Measurements from ENCODE around the gene SLC17A9. TPM values are rescaled to one million over a fixed set of nuclear protein-coding genes. Genes with fewer than 3 reads are reported as not detected.

The SLC17A9 gene
- total and polyA plus RNA-seq, 2 experiments from 2014 or later = 11.1 to 23.2 TPM

GRCh38 chr20:62972845-62973745 lies 20.6 kb downstream of the SLC17A9 start:
- Histone ChIP-seq H3K4me1 (ENCODE audit: insufficient read depth) (no peaks in the 10 kb centered on the region), H3K9me3 (ENCODE audit: low read depth) (no peaks in the 10 kb centered on the region), H4K20me1 (ENCODE audit: insufficient read depth) (no peaks in the 10 kb centered on the region), H3K9me2 (ENCODE audit: insufficient read depth) (no peaks in the 10 kb centered on the region), H3K79me2 (ENCODE audit: insufficient read depth) (no peaks in the 10 kb centered on the region), H3K27ac (no peak overlapping the region), H3K27me3 (replicated peaks; ENCODE audit: insufficient read depth) (peaks cover 32% of the 10 kb centered on the region), H2AFZ (peak overlapping the region; percentile 38; the same call in 1 of the 2 replicates), H3F3A (ENCODE audit: insufficient read depth) (no peaks in the 10 kb centered on the region), H3K9ac (no peak overlapping the region), H3K4me3 (peak overlapping the region; percentile 54; the same call in 1 of the 2 replicates), H3K36me3 (ENCODE audit: low read depth) (no peaks in the 10 kb centered on the region), H3K4me2 (ENCODE audit: unreplicated experiment) (no peak overlapping the region)
- no peak for DNase-seq
- no peak for TF ChIP-seq EZH2phosphoT487 (IDR thresholded peaks at IDR 0.05; ENCODE audit: insufficient read depth, low read depth)
- peak; percentile 12 for TF ChIP-seq EZH2 (IDR thresholded peaks at IDR 0.05; ENCODE audit: insufficient read depth, poor library complexity, severe bottlenecking)
- WGBS, 2 experiments (ENCODE audit: low coverage in 1 of 2, low lambda C conversion rate in 2 of 2, missing lambda C conversion rate in 2 of 2) = 16 to 19% methylated on average over 32 to 48 of the region's 48 CpGs
- in situ Hi-C loops (cut with MboI) = no loop called here

- WGBS, 2 experiments (ENCODE audit: low coverage in 1 of 2, low lambda C conversion rate in 2 of 2, missing lambda C conversion rate in 2 of 2) = 59 to 61% methylated on average over 8 to 9 of the region's 10 CpGs
- H3K27me3 ChIP-seq (replicated peaks; ENCODE audit: insufficient read depth) = peaks cover 46% of the 10 kb centered on the region
Measured at GRCh38 chr20:62975251-62975760, 22.8 kb downstream of the SLC17A9 start.

GRCh38 chr20:62975812-62976508 lies 23.5 kb downstream of the SLC17A9 start:
- no peak overlapping the region for H3K4me2 ChIP-seq (ENCODE audit: unreplicated experiment)
- H3K4me1 ChIP-seq (ENCODE audit: insufficient read depth) = no peaks in the 10 kb centered on the region
- H4K20me1 ChIP-seq (ENCODE audit: insufficient read depth) = no peaks in the 10 kb centered on the region
- no peaks in the 10 kb centered on the region for H3K9me2 ChIP-seq (ENCODE audit: insufficient read depth)
- no peaks in the 10 kb centered on the region for H3K79me2 ChIP-seq (ENCODE audit: insufficient read depth)
- no peaks in the 10 kb centered on the region for H3F3A ChIP-seq (ENCODE audit: insufficient read depth)
- H3K27ac ChIP-seq = no peak overlapping the region
- TF ChIP-seq EZH2phosphoT487 (IDR thresholded peaks at IDR 0.05; ENCODE audit: insufficient read depth, low read depth) (no peak), EZH2 (IDR thresholded peaks at IDR 0.05; ENCODE audit: insufficient read depth, poor library complexity, severe bottlenecking) (no peak)
- no peaks in the 10 kb centered on the region for H3K36me3 ChIP-seq (ENCODE audit: low read depth)
- 57 to 67% methylated on average over 6 to 9 of the region's 9 CpGs for WGBS, 2 experiments (ENCODE audit: low coverage in 1 of 2, low lambda C conversion rate in 2 of 2, missing lambda C conversion rate in 2 of 2)
- H3K9me3 ChIP-seq (ENCODE audit: low read depth) = no peaks in the 10 kb centered on the region
- H3K9ac ChIP-seq = no peak overlapping the region
- DNase-seq = no peak
- H3K27me3 ChIP-seq (replicated peaks; ENCODE audit: insufficient read depth) = peaks cover 52% of the 10 kb centered on the region
- no peak overlapping the region for H3K4me3 ChIP-seq
- in situ Hi-C loops (cut with MboI) = no loop called here
- H2AFZ ChIP-seq = no peak overlapping the region

More at GRCh38 chr20:62975251-62975760, 22.8 kb downstream of the SLC17A9 start:
- no peak overlapping the region for H3K4me2 ChIP-seq (ENCODE audit: unreplicated experiment)
- no peaks in the 10 kb centered on the region for H3K4me1 ChIP-seq (ENCODE audit: insufficient read depth)
- no peak overlapping the region for H3K4me3 ChIP-seq
- H3K9ac ChIP-seq = no peak overlapping the region
- H3F3A ChIP-seq (ENCODE audit: insufficient read depth) = no peaks in the 10 kb centered on the region
- in situ Hi-C loops (cut with MboI) = no loop called here
- no peaks in the 10 kb centered on the region for H3K79me2 ChIP-seq (ENCODE audit: insufficient read depth)
- TF ChIP-seq EZH2phosphoT487 (IDR thresholded peaks at IDR 0.05; ENCODE audit: insufficient read depth, low read depth) = no peak
- no peak for TF ChIP-seq EZH2 (IDR thresholded peaks at IDR 0.05; ENCODE audit: insufficient read depth, poor library complexity, severe bottlenecking)
- DNase-seq = no peak
- H3K36me3 ChIP-seq (ENCODE audit: low read depth) = no peaks in the 10 kb centered on the region
- H3K9me3 ChIP-seq (ENCODE audit: low read depth) = no peaks in the 10 kb centered on the region
- no peaks in the 10 kb centered on the region for H4K20me1 ChIP-seq (ENCODE audit: insufficient read depth)
- H2AFZ ChIP-seq = no peak overlapping the region
- H3K9me2 ChIP-seq (ENCODE audit: insufficient read depth) = no peaks in the 10 kb centered on the region
- no peak overlapping the region for H3K27ac ChIP-seq

- DNase-seq = no peak
- H3K27me3 ChIP-seq (replicated peaks; ENCODE audit: insufficient read depth) = peaks cover 53% of the 10 kb centered on the region
- no peak overlapping the region for H3K4me2 ChIP-seq (ENCODE audit: unreplicated experiment)
- H3K79me2 ChIP-seq (ENCODE audit: insufficient read depth) = no peaks in the 10 kb centered on the region
- WGBS, 2 experiments (ENCODE audit: low coverage in 1 of 2, low lambda C conversion rate in 2 of 2, missing lambda C conversion rate in 2 of 2) = 65 to 75% methylated on average over 6 to 16 of the region's 16 CpGs
- H3K36me3 ChIP-seq (ENCODE audit: low read depth) = no peaks in the 10 kb centered on the region
- no peaks in the 10 kb centered on the region for H3K9me3 ChIP-seq (ENCODE audit: low read depth)
- H3K27ac ChIP-seq = no peak overlapping the region
- no peak overlapping the region for H2AFZ ChIP-seq
- H3K4me1 ChIP-seq (ENCODE audit: insufficient read depth) = no peaks in the 10 kb centered on the region
- TF ChIP-seq EZH2phosphoT487 (IDR thresholded peaks at IDR 0.05; ENCODE audit: insufficient read depth, low read depth) (no peak), EZH2 (IDR thresholded peaks at IDR 0.05; ENCODE audit: insufficient read depth, poor library complexity, severe bottlenecking) (no peak)
- H3K9ac ChIP-seq = no peak overlapping the region
- no peaks in the 10 kb centered on the region for H3K9me2 ChIP-seq (ENCODE audit: insufficient read depth)
- H3F3A ChIP-seq (ENCODE audit: insufficient read depth) = no peaks in the 10 kb centered on the region
- H4K20me1 ChIP-seq (ENCODE audit: insufficient read depth) = no peaks in the 10 kb centered on the region
- in situ Hi-C loops (cut with MboI) = no loop called here
- H3K4me3 ChIP-seq = no peak overlapping the region
Measured at GRCh38 chr20:62976886-62977285, 24.4 kb downstream of the SLC17A9 start.
